HepG2 (cell line): ENCODE data around the gene MYLK. TPM values are rescaled to one million over a fixed set of nuclear protein-coding genes. Genes with fewer than 3 reads are reported as not detected.

Source experiments
- ATAC-seq: fragments of 200-7000 bp; cut with Tn5 transposase; 3 replicates; pipeline ENCODE4 v1.9.1; 2020; ENCODE audit warnings: mild to moderate bottlenecking, moderate library complexity
- BruUV-seq: library from RNA; stranded (reverse); fragments of 400-500 nt; replicated peaks from 2 replicates; lab custom pipeline; 2021; lab: Mats Ljungman, UMichigan
- CTCF ChIA-PET: fragments of 300-600 bp; formaldehyde crosslinking; extraction: SDS; loops from one replicate; lab custom pipeline; 2021; ENCODE audit warnings: low total read pairs, inconsistent platforms, low intra/inter-chr PET ratio; lab: Yijun Ruan, JAX
- POLR2A ChIA-PET: fragments of 350-600 bp; sonication (Branson Sonifier 250); formaldehyde crosslinking; loops from one replicate; lab custom pipeline; 2020; ENCODE audit warnings: antibody characterized with exemption, inconsistent platforms; lab: Yijun Ruan, JAX
- DNase-seq: peaks from one replicate; pipeline ENCODE4 v3.0.0-alpha.2; 2015; ENCODE audit warnings: low spot score
- FAIRE-seq: peaks from 3 replicates; lab custom pipeline; 2011; peaks lifted over from hg19 to GRCh38; lab: Jason Lieb, UNC
- H2AFZ ChIP-seq: one replicate; pipeline ENCODE4 v1.6.1; 2011; ENCODE audit warnings: low read length, inconsistent platforms
- H3K27ac ChIP-seq: fragments of 300-600 bp; 3 replicates; pipeline ENCODE4 v1.8.0; 2011; ENCODE audit warnings: mixed run types, mild to moderate bottlenecking, mixed read lengths, low read length, inconsistent platforms; ENCODE audit not compliant: insufficient read depth; ENCODE audit errors: extremely low read length
- H3K27me3 ChIP-seq, 2 experiments: fragments of 200-600 bp in 1 of 2; 2 replicates in 1 of 2; 3 replicates in 1 of 2; pipeline versions ENCODE4 v1.6.0 to v1.8.0; 2011; ENCODE audit warnings: low read length in 2 of 2, mild to moderate bottlenecking in 2 of 2, moderate library complexity in 2 of 2, inconsistent platforms in 1 of 2; ENCODE audit not compliant: insufficient read depth in 2 of 2, control insufficient read depth in 1 of 2
- H3K36me3 ChIP-seq, 2 experiments: fragments of 200-600 bp in 1 of 2; replicated peaks in 1 of 2; 2 replicates in 1 of 2; 3 replicates in 1 of 2; pipeline versions ENCODE4 v1.5.1 to v1.8.0; 2011; ENCODE audit warnings: low read length in 2 of 2, inconsistent platforms in 1 of 2; ENCODE audit not compliant: insufficient read depth in 2 of 2, control insufficient read depth in 1 of 2
- H3K4me1 ChIP-seq: 2 replicates; pipeline ENCODE4 v1.5.1; 2012; ENCODE audit warnings: low read length, inconsistent platforms; ENCODE audit not compliant: insufficient read depth
- H3K4me2 ChIP-seq: 2 replicates; pipeline ENCODE4 v1.6.0; 2011; ENCODE audit warnings: low read depth, low read length, inconsistent platforms
- H3K4me3 ChIP-seq, 3 experiments: fragments of 200-600 bp in 1 of 3; sonication (generic), shearing (Covaris generic) in 1 of 3; replicated peaks in 1 of 3; 2 replicates each; pipeline ENCODE4 v1.5.1; 2011 to 2016; ENCODE audit warnings: low read length in 3 of 3, inconsistent platforms in 2 of 3, low read depth in 2 of 3, mild to moderate bottlenecking in 2 of 3, control low read depth in 1 of 3, mixed read lengths in 1 of 3; ENCODE audit not compliant: insufficient read depth in 1 of 3
- H3K79me2 ChIP-seq: one replicate; pipeline ENCODE4 v1.6.1; 2011; ENCODE audit warnings: low read length, inconsistent platforms; ENCODE audit not compliant: insufficient read depth
- H3K9ac ChIP-seq: 2 replicates; pipeline ENCODE4 v1.6.0; 2011; ENCODE audit warnings: mild to moderate bottlenecking, low read depth, low read length, inconsistent platforms; ENCODE audit not compliant: insufficient read depth
- H3K9me3 ChIP-seq: 2 replicates; pipeline ENCODE4 v1.5.1; 2012; ENCODE audit warnings: mild to moderate bottlenecking, low read length
- H4K20me1 ChIP-seq: 2 replicates; pipeline ENCODE4 v1.6.0; 2011; ENCODE audit warnings: inconsistent platforms, mild to moderate bottlenecking, low read length, moderate library complexity; ENCODE audit not compliant: insufficient read depth
- BCL3 ChIP-seq: sonication (generic); formaldehyde crosslinking; IDR thresholded peaks from 2 replicates; pipeline ENCODE4 v1.5.1; 2020; ENCODE audit warnings: mild to moderate bottlenecking, missing genetic modification reagents, moderate library complexity
- CCAR2 ChIP-seq: fragments of 200-400 bp; formaldehyde crosslinking; optimal IDR thresholded peaks from 2 replicates; pipeline ENCODE3; 2018; ENCODE audit warnings: low read depth, mild to moderate bottlenecking, low read length, moderate library complexity
- CENPX ChIP-seq: sonication (generic); formaldehyde crosslinking; IDR thresholded peaks from 2 replicates; pipeline ENCODE4 v1.9.0; 2021; ENCODE audit warnings: mild to moderate bottlenecking, missing genetic modification reagents, moderate library complexity
- GRHL1 ChIP-seq: sonication (generic); formaldehyde crosslinking; conservative IDR thresholded peaks from 2 replicates; pipeline ENCODE4 v1.8.0; 2022; ENCODE audit warnings: missing genetic modification reagents
- HDAC2 ChIP-seq: sonication (generic); formaldehyde crosslinking; IDR thresholded peaks from 2 replicates; pipeline ENCODE4 v1.4.0; 2020; ENCODE audit warnings: missing genetic modification reagents
- KAT2B ChIP-seq: fragments of 150-350 bp; IDR thresholded peaks from 2 replicates; pipeline ENCODE4 v1.6.1; 2014; ENCODE audit warnings: low read depth, low read length, borderline replicate concordance
- SUZ12 ChIP-seq: fragments of 150-350 bp; IDR thresholded peaks from 2 replicates; pipeline ENCODE4 v1.6.1; 2014; ENCODE audit warnings: low read depth, low read length
- ZBTB8A ChIP-seq: sonication (generic); formaldehyde crosslinking; IDR thresholded peaks from 2 replicates; pipeline ENCODE4 v1.4.0; 2020; ENCODE audit warnings: mild to moderate bottlenecking, low read depth, missing genetic modification reagents, borderline replicate concordance
- ZFP62 ChIP-seq: sonication (generic); formaldehyde crosslinking; IDR thresholded peaks from 2 replicates; pipeline ENCODE4 v1.4.0; 2020; ENCODE audit warnings: missing genetic modification reagents
- ZNF446 ChIP-seq: sonication (generic); formaldehyde crosslinking; IDR thresholded peaks from 2 replicates; pipeline ENCODE4 v1.5.0; 2020; ENCODE audit warnings: mild to moderate bottlenecking, missing genetic modification reagents
- WGBS: methylation state at CpG from one replicate; pipeline ENCODE4 v1.1.6; 2017; ENCODE audit warnings: low lambda C conversion rate; 5-methylcytosine and 5-hydroxymethylcytosine counted together
- in situ Hi-C: cut with HindIII; loops from 2 replicates; pipeline ENCODE4 v1.10.0; 2017; ENCODE audit warnings: low pct_unique_long_range_greater_than_20kb; ENCODE audit not compliant: extremely low pct_ligation_motif_present
- intact Hi-C: fragments of 100-400 bp; cut with micrococcal nuclease; formaldehyde crosslinking; loops from one replicate; pipeline ENCODE4 v1.10.0; 2022; ENCODE audit not compliant: unreplicated experiment
- polyA plus RNA-seq, 8 experiments: library from polyadenylated mRNA; depleted of rRNA in 3 of 8; stranded (reverse) in 7 of 8; unstranded in 1 of 8; fragments of >200 nt; fragmentation: Illumina TruSeq in 4 of 8; extraction: Trizol in 4 of 8; gene quantifications; 2 replicates each; pipeline versions ENCODE4 v1.2.1 to v1.2.3, GENCODE V29; 2011 to 2016; ENCODE audit warnings: low read depth in 4 of 8, missing spikeins in 1 of 8, mixed read lengths in 1 of 8; ENCODE audit not compliant: insufficient read depth in 1 of 8
- total RNA-seq, 5 experiments: library from RNA; depleted of rRNA; stranded (reverse); fragments of >200 nt; fragmentation: Illumina TruSeq; extraction: Trizol; gene quantifications; 2 replicates each; pipeline ENCODE4 v1.2.3, GENCODE V29; 2016; ENCODE audit warnings: low read depth in 1 of 5
- TF ChIP-seq, protein P1 (sequence below): sonication (generic); formaldehyde crosslinking; IDR thresholded peaks from 2 replicates; pipeline ENCODE4 v1.5.0; 2020; ENCODE audit warnings: missing genetic modification reagents, mild to moderate bottlenecking, borderline replicate concordance
- TF ChIP-seq, protein P2 (sequence below): sonication (generic); formaldehyde crosslinking; IDR thresholded peaks from 2 replicates; pipeline ENCODE4 v1.5.0; 2020; ENCODE audit warnings: missing genetic modification reagents

Gene MYLK
- total and polyA plus RNA-seq, 2 of the 13 experiments (the other 11 are each of a cell fraction or from before 2014, with no cell fraction given): 10.6 to 34.9 TPM

DNA sequence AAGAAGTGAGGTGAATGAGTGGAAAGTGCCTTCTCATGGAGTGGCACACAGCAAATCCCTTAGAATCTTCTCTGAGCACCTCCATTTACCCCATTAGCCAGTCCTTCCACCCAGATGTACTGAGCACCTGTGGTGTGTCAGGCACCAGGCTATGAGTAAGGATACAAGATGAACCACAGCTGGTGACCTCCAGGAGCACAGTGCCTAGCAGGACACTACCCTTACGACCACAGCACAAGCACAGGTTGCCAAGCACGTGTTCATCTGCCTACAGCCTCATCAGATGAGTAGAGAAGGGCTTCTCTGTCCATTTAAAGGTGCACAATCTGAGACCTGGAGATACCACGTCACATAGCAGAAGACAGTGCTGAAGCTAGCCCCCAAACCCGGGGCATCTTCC, 6.2 kb downstream of the MYLK start:
- in situ Hi-C loops (no loop called here), intact Hi-C loops (no loop called here)
- Histone ChIP-seq H3K27me3 (peaks cover 0 to 7% of the 10 kb centered on the region in 2 experiments; a peak in 3 of 5 replicates), H3K27ac (no peak overlapping the region), H3K4me1 (peaks cover under 1% of the 10 kb centered on the region; the same call in 1 of the 2 replicates), H3K36me3 (no peaks in the 10 kb centered on the region), H3K9me3 (no peaks in the 10 kb centered on the region), H3K9ac (no peak overlapping the region), H3K4me3 (no peak overlapping the region), H3K4me2 (no peak overlapping the region), H4K20me1 (no peaks in the 10 kb centered on the region), H2AFZ (no peak overlapping the region), H3K79me2 (no peaks in the 10 kb centered on the region)
- no TSS peak for BruUV-seq
- WGBS: 59% methylated on average over 4 of the region's 4 CpGs
- ChIA-PET CTCF (interaction anchor here (1.0 kb wide), 1 partner anchor 133 kb away, joined by 3 read pairs; no protein-coding TSS in a partner anchor), POLR2A (no interaction called here)
- ATAC-seq: no peak
- no peak for TF ChIP-seq ZNF446 (CRISPR knock-in tag)
- no peak for FAIRE-seq
- no peak for DNase-seq

- intact Hi-C loops (no loop called here), in situ Hi-C loops (no loop called here)
- Histone ChIP-seq H3K9me3 (no peaks in the 10 kb centered on the region), H3K4me1 (no peaks in the 10 kb centered on the region), H3K4me2 (no peak overlapping the region), H3K36me3 (no peaks in the 10 kb centered on the region), H4K20me1 (no peaks in the 10 kb centered on the region), H3K9ac (no peak overlapping the region), H2AFZ (no peak overlapping the region), H3K27me3 (peaks cover 0 to 2% of the 10 kb centered on the region in 2 experiments; a peak in 2 of 5 replicates), H3K79me2 (no peaks in the 10 kb centered on the region), H3K4me3 (no peak overlapping the region), H3K27ac (no peak overlapping the region)
- ATAC-seq: no peak
- ChIA-PET POLR2A (interaction anchor here (1.2 kb wide), 1 partner anchor 78 kb away, joined by 4 read pairs; no protein-coding TSS in a partner anchor), CTCF (interaction anchor here (1.0 kb wide), 1 partner anchor 132 kb away, joined by 3 read pairs; no protein-coding TSS in a partner anchor)
- no TSS peak for BruUV-seq
- DNase-seq: no peak
- WGBS: 56% methylated on average over 4 of the region's 4 CpGs
- no peak for FAIRE-seq
- TF ChIP-seq CENPX (CRISPR knock-in tag) (no peak), KAT2B (no peak), HDAC2 (CRISPR knock-in tag) (no peak), SUZ12 (no peak), BCL3 (no peak), ZFP62 (CRISPR knock-in tag) (no peak), GRHL1 (CRISPR knock-in tag) (no peak), CCAR2 (no peak), ZBTB8A (no peak)
- TF ChIP-seq, protein P1, sequence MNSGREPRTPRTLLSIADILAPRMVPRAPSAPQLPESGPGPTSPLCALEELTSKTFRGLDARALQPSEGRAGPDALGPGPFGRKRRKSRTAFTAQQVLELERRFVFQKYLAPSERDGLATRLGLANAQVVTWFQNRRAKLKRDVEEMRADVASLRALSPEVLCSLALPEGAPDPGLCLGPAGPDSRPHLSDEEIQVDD (CRISPR knock-in tag): no peak
- TF ChIP-seq, protein P2, sequence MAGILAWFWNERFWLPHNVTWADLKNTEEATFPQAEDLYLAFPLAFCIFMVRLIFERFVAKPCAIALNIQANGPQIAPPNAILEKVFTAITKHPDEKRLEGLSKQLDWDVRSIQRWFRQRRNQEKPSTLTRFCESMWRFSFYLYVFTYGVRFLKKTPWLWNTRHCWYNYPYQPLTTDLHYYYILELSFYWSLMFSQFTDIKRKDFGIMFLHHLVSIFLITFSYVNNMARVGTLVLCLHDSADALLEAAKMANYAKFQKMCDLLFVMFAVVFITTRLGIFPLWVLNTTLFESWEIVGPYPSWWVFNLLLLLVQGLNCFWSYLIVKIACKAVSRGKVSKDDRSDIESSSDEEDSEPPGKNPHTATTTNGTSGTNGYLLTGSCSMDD: no peak
Observed at GRCh38 chr3:123877466-123877865, 6.7 kb downstream of the MYLK start.
